ENCODE measurements around the gene FBXW8. TPM values are rescaled to one million over a fixed set of nuclear protein-coding genes. Genes with fewer than 3 reads are reported as not detected.
A peak's percentile ranks its signal among the peaks of the same experiment; 100 is the strongest.

FBXW8 gene
- total RNA-seq, 1 experiment from 2014 or later, result 12.1 TPM

DNA sequence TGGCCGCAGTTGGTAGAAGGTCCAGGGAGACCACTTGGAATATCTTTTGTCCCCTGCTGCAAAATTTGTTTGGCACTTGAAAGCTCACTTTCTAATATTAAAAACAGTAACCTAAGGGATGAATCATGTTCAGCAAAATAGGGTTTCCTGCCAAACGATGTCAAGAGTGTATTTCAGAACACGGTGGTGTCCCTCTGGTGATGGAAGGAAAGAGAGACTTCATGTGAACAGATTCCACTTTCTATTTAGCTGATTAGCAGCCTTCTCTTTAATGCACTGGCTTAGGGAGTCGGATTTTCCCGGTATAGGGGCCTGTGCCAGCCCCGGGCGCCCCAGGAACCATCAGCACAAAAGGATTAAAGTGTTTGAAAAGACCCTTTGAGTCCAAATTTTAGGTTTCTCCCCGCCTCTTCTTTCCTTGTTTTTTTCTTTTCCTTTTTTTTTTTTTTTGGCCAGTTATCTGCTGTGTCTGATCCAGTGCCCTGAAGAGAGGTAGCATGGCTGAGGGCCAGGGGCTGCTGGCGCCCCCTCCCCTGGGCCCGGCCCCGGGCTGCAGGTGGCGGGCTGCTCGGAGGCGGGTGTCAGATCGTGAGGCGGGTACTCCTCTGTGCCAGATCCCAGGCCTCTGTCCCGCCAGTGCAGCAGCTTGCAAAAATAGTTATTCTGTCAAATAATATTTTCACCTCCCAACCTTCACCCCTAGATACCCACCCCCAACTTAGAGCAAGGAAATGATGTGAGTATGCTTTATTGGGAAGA lies 100.1 kb downstream of the FBXW8 start:
- Histone ChIP-seq H2AFZ (ENCODE audit: low read length) (no peak overlapping the region), H3K36me3 (ENCODE audit: low read depth, low read length) (peaks cover 17% of the 10 kb centered on the region), H4K20me1 (ENCODE audit: low read length) (no peaks in the 10 kb centered on the region), H3K4me1 (ENCODE audit: insufficient read depth, low read length) (no peaks in the 10 kb centered on the region), H3K27me3 (ENCODE audit: low read length) (no peaks in the 10 kb centered on the region), H3F3A (ENCODE audit: low read length, unreplicated experiment) (no peaks in the 10 kb centered on the region), H3K4me3 (ENCODE audit: low read length) (no peak overlapping the region), H3K9me2 (replicated peaks; ENCODE audit: low read length) (no peaks in the 10 kb centered on the region), H3K9ac (ENCODE audit: low read length) (no peak overlapping the region), H3K9me3 (ENCODE audit: low read length) (no peaks in the 10 kb centered on the region), H3K79me2 (ENCODE audit: low read length) (no peaks in the 10 kb centered on the region), H3K4me2 (ENCODE audit: low read length) (no peak overlapping the region), H3K27ac (ENCODE audit: low read length) (no peak overlapping the region)
- no peak for TF ChIP-seq EZH2phosphoT487 (IDR thresholded peaks at IDR 0.05; ENCODE audit: borderline replicate concordance, low read length)
- TF ChIP-seq, protein P1, sequence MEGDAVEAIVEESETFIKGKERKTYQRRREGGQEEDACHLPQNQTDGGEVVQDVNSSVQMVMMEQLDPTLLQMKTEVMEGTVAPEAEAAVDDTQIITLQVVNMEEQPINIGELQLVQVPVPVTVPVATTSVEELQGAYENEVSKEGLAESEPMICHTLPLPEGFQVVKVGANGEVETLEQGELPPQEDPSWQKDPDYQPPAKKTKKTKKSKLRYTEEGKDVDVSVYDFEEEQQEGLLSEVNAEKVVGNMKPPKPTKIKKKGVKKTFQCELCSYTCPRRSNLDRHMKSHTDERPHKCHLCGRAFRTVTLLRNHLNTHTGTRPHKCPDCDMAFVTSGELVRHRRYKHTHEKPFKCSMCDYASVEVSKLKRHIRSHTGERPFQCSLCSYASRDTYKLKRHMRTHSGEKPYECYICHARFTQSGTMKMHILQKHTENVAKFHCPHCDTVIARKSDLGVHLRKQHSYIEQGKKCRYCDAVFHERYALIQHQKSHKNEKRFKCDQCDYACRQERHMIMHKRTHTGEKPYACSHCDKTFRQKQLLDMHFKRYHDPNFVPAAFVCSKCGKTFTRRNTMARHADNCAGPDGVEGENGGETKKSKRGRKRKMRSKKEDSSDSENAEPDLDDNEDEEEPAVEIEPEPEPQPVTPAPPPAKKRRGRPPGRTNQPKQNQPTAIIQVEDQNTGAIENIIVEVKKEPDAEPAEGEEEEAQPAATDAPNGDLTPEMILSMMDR (conservative IDR thresholded peaks at IDR 0.05; ENCODE audit: low read depth, low read length), result no peak
- TF ChIP-seq EZH2 (IDR thresholded peaks at IDR 0.05; ENCODE audit: low read length, unreplicated experiment), result no peak
- POLR2A ChIA-PET (ENCODE audit: unreplicated experiment), result no interaction called here
- ATAC-seq (no peak), DNase-seq (no peak)
- CTCF ChIA-PET, result no interaction called here
- no TSS peak for BruUV-seq (replicated peaks)
- intact Hi-C loops (cut with micrococcal nuclease), result no loop called here

DNA sequence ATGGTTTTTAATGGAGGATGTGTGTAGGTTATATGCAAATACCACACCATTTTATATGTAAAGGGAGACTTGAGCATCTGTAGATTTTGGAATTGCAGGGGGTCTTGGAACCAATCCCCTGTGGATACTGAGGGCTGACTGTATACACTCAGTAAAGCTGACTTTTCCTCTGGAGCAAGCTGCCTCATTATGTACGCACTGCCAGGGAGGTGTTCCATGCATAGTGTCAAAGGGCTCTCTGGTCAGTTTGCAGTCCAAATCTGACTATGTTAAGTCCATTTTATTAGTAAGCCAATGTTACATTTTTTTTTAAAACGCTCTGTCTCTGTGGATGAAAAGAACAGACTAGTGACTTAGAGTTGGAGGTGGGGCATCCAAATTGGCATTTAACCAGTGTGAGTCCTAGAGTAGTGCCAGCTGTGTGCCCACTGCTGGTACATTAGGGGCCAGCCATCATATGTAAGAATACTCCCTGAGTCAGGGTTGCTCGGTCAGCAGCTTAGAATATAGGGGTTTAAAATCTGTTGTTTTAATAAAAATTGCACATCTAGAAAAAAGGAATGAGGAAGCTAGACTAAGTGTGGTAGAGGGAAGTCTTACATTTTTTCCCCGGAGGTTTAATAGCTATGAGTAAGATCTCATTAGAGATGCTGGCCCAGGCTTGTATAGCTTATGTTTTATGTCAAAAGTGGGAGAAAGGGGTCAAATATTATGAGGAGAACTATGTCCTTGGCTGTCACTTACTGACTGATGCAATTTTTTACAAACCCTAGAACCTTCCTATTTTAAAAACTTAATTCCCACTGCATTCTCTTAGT lies 101.4 kb downstream of the FBXW8 start:
- H3K9ac ChIP-seq (ENCODE audit: low read length), result no peak overlapping the region
- DNase-seq (no peak), ATAC-seq (peak; percentile 73)
- H3K9me3 ChIP-seq (ENCODE audit: low read length), result no peaks in the 10 kb centered on the region
- no peaks in the 10 kb centered on the region for H3F3A ChIP-seq (ENCODE audit: low read length, unreplicated experiment)
- H2AFZ ChIP-seq (ENCODE audit: low read length), result no peak overlapping the region
- ChIA-PET POLR2A (ENCODE audit: unreplicated experiment) (no interaction called here), CTCF (no interaction called here)
- H3K79me2 ChIP-seq (ENCODE audit: low read length), result no peaks in the 10 kb centered on the region
- TF ChIP-seq, protein P1 (conservative IDR thresholded peaks at IDR 0.05; ENCODE audit: low read depth, low read length), result no peak
- TF ChIP-seq EZH2 (IDR thresholded peaks at IDR 0.05; ENCODE audit: low read length, unreplicated experiment) (no peak), EZH2phosphoT487 (IDR thresholded peaks at IDR 0.05; ENCODE audit: borderline replicate concordance, low read length) (no peak)
- no peaks in the 10 kb centered on the region for H3K9me2 ChIP-seq (replicated peaks; ENCODE audit: low read length)
- peaks cover 17% of the 10 kb centered on the region for H3K36me3 ChIP-seq (ENCODE audit: low read depth, low read length)
- no peaks in the 10 kb centered on the region for H3K4me1 ChIP-seq (ENCODE audit: insufficient read depth, low read length)
- intact Hi-C loops (cut with micrococcal nuclease), result no loop called here
- no peaks in the 10 kb centered on the region for H4K20me1 ChIP-seq (ENCODE audit: low read length)
- H3K4me3 ChIP-seq (ENCODE audit: low read length), result no peak overlapping the region
- no peak overlapping the region for H3K4me2 ChIP-seq (ENCODE audit: low read length)
- H3K27me3 ChIP-seq (ENCODE audit: low read length), result no peaks in the 10 kb centered on the region
- H3K27ac ChIP-seq (ENCODE audit: low read length), result no peak overlapping the region
- no TSS peak for BruUV-seq (replicated peaks)
